Osteocyte (in vitro differentiated cells): Measurements from ENCODE around the gene HMCN2. TPM values are rescaled to one million over a fixed set of nuclear protein-coding genes. Genes with fewer than 3 reads are reported as not detected.

Experiments
- DNase-seq: peaks from one replicate; pipeline ENCODE4 v3.0.0; 2021; ENCODE audit warnings: mixed read lengths; ENCODE audit not compliant: unreplicated experiment; ENCODE audit errors: extremely low spot score
- H3K27ac Mint-ChIP-seq: one replicate; pipeline ENCODE4 v1.8.0; 2021; ENCODE audit warnings: mild to moderate bottlenecking, mixed read lengths; ENCODE audit not compliant: unreplicated experiment
- H3K27me3 Mint-ChIP-seq: one replicate; pipeline ENCODE4 v1.8.0; 2021; ENCODE audit warnings: mixed read lengths; ENCODE audit not compliant: unreplicated experiment
- H3K36me3 Mint-ChIP-seq: one replicate; pipeline ENCODE4 v1.8.0; 2021; ENCODE audit warnings: mixed read lengths; ENCODE audit not compliant: unreplicated experiment
- H3K4me1 Mint-ChIP-seq: one replicate; pipeline ENCODE4 v1.8.0; 2021; ENCODE audit warnings: mixed read lengths; ENCODE audit not compliant: unreplicated experiment
- H3K4me3 Mint-ChIP-seq: one replicate; pipeline ENCODE4 v1.8.0; 2021; ENCODE audit warnings: mild to moderate bottlenecking, moderate library complexity, mixed read lengths; ENCODE audit not compliant: unreplicated experiment
- H3K9me3 Mint-ChIP-seq: one replicate; pipeline ENCODE4 v1.8.0; 2021; ENCODE audit warnings: mixed read lengths; ENCODE audit not compliant: unreplicated experiment
- total RNA-seq: library from RNA; stranded (reverse); gene quantifications from 2 replicates; pipeline ENCODE4 v1.2.1, GENCODE V29; 2021
- TF ChIP-seq, protein P1 (sequence below): fragments of 200-600 bp; sonication (generic); IDR thresholded peaks from 2 replicates; pipeline ENCODE4 v1.5.0; 2021; ENCODE audit warnings: antibody characterized with exemption, mild to moderate bottlenecking, moderate library complexity

HMCN2 gene
- total RNA-seq, 1 donor from 2014 or later: 0.05 TPM

DNA sequence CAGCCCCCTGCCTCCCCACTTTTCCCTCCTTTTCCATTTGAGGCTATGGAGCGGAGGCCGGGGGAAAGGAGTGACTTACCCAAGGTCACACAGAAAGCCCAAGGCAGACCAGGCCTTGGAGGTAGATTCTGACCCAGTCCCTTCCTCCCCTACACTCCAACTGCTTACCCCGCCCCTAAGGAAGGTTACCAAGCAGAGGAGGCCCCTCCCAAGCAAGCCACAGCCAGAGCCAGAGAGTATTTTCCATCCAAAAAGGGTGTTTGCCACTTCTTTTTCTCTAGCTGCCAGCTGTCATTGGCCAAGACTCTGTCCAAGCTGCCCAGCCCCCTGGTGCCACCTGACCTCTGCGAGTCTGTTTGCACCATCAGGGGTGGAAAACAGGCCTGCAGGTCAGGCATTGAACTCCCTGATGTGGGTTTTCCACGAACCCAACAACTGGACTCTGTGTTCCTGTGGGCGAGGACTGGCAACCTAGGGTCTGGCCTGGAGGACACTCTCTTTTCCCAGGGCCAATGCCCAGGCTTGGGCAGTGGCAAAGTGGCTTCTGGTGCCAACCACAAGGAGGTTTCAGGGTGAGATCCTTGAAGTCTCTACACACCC, 172.9 kb downstream of the HMCN2 start:
- no peak for DNase-seq
- peaks cover 14% of the 10 kb centered on the region for H3K9me3 Mint-ChIP-seq

DNA sequence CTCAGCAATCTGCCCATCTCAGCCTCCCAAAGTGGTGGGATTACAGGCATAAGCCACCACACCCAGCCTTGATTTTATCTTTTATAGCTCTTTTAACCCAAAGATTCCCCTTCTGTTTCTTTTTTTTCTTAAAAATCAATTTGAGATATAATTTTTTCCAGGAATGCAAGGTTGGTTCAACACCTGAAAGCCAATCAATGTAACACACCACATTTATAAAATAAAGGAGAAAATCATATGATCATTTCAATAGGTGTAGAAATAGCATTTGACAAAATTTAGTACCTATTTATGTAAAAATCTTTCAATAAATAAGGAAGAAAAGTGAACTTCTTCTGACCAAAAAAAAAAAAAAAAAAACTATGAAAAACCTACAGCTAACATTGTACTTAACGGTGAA, 175.5 kb downstream of the HMCN2 start:
- no peaks in the 10 kb centered on the region for H3K27me3 Mint-ChIP-seq
- no peak overlapping the region for H3K4me3 Mint-ChIP-seq
- peaks cover 14% of the 10 kb centered on the region for H3K9me3 Mint-ChIP-seq
- H3K27ac Mint-ChIP-seq: no peak overlapping the region
- H3K36me3 Mint-ChIP-seq: peaks cover 3% of the 10 kb centered on the region
- H3K4me1 Mint-ChIP-seq: peaks cover 6% of the 10 kb centered on the region
- DNase-seq: no peak
- TF ChIP-seq, protein P1, sequence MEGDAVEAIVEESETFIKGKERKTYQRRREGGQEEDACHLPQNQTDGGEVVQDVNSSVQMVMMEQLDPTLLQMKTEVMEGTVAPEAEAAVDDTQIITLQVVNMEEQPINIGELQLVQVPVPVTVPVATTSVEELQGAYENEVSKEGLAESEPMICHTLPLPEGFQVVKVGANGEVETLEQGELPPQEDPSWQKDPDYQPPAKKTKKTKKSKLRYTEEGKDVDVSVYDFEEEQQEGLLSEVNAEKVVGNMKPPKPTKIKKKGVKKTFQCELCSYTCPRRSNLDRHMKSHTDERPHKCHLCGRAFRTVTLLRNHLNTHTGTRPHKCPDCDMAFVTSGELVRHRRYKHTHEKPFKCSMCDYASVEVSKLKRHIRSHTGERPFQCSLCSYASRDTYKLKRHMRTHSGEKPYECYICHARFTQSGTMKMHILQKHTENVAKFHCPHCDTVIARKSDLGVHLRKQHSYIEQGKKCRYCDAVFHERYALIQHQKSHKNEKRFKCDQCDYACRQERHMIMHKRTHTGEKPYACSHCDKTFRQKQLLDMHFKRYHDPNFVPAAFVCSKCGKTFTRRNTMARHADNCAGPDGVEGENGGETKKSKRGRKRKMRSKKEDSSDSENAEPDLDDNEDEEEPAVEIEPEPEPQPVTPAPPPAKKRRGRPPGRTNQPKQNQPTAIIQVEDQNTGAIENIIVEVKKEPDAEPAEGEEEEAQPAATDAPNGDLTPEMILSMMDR: no peak

More for the DNA sequence above, 172.9 kb downstream of the HMCN2 start:
- Mint-ChIP-seq H3K36me3 (peaks cover 5% of the 10 kb centered on the region), H3K27ac (no peak overlapping the region), H3K27me3 (peaks cover 3% of the 10 kb centered on the region), H3K4me3 (no peak overlapping the region), H3K4me1 (no peaks in the 10 kb centered on the region)
- TF ChIP-seq, protein P1: no peak

DNA sequence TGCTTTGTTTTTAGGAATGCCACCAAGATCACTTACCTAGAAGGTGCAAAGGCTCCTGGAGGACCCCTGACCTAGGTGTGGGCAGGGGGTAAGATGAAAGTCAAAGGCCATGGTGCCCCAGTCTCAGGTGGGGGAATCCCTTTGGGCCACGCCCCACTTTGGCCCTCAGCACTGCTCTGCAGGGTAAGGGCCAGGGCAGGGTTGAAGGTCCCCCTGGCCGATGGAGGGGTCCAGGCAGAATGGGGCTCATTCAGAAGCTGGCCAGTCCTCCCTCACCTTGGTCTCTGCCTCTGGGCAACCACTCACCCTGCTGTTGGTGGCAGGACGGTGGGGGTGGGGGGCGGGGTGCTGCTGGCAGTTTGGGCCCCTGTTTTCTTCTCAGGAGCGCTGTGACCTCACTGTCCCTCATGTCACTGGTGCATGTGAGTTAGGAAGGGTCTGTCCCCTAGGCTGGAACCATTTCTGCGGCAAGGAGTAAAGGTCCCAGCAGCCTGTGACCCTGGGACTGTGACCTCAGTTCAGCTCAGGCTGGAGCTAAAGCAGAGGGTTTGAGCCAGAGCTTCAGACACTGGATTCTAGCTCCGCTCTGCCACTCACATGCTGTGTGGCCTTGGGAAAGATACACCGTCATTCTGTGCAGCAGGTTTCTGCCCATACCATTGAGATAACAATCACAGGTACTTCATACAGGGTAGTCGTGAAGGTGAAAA, 177.3 kb downstream of the HMCN2 start:
- Mint-ChIP-seq H3K9me3 (peaks cover 14% of the 10 kb centered on the region), H3K36me3 (peaks cover 3% of the 10 kb centered on the region), H3K27ac (no peak overlapping the region), H3K4me3 (no peak overlapping the region), H3K4me1 (peaks cover 24% of the 10 kb centered on the region), H3K27me3 (no peaks in the 10 kb centered on the region)
- TF ChIP-seq, protein P1: no peak
- DNase-seq: no peak

DNA sequence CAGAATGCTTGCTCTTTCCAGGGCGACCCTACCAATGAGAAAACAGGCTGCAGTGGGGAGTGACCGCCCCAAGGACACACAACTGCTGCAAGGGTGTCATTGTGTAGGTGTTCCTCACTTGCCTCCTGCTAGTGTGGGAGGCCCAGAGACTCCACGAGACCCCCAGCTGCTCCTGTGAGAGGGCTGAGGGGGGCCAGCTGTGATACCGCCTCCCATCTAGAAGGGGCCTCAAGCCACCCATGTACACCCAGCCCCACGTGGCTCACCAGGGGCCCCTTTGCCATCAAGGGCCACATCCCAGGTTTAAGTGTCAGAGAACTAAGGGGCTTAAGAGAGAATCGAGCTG, 177.9 kb downstream of the HMCN2 start:
- no peak overlapping the region for H3K4me3 Mint-ChIP-seq
- peaks cover 30% of the 10 kb centered on the region for H3K4me1 Mint-ChIP-seq
- DNase-seq: no peak
- H3K27me3 Mint-ChIP-seq: no peaks in the 10 kb centered on the region
- TF ChIP-seq, protein P1: no peak
- no peak overlapping the region for H3K27ac Mint-ChIP-seq
- peaks cover 14% of the 10 kb centered on the region for H3K9me3 Mint-ChIP-seq
- H3K36me3 Mint-ChIP-seq: peaks cover 3% of the 10 kb centered on the region

DNA sequence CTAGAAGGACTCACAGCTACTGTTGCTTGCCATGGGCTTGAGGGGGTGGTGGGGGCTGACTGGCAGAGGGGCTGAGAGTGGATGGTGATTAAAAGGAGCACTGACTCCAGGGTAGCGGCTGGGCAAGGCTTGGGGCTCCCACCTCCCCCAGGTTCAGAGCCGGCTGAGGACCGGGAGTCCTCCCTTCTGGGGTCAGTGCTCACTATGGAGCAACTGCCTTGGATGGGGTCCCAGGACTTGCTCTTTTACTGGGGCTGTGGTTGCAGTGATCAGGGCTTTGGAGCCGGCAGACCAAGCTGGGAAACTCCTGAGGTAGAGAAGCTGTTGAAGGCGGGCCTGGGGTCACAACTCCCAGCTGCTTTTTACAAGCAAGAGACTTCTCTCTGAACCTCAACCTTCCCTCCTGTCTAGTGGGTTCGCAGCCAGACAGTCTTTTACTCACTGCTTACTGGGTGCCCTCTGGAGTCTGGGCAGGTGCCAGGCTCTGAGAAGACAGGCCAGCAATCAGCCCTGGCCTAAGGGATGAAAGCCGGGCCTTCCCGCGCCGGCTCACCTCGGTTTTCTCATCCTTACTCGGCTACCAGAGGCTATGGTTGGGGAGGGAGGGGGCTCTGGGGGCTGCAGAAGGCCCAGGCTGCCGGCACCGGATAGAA, 178.4 kb downstream of the HMCN2 start:
- no peaks in the 10 kb centered on the region for H3K27me3 Mint-ChIP-seq
- no peak overlapping the region for H3K27ac Mint-ChIP-seq
- TF ChIP-seq, protein P1: no peak
- peaks cover 35% of the 10 kb centered on the region for H3K4me1 Mint-ChIP-seq
- H3K4me3 Mint-ChIP-seq: no peak overlapping the region
- peaks cover 14% of the 10 kb centered on the region for H3K9me3 Mint-ChIP-seq
- no peak for DNase-seq
- peaks cover 3% of the 10 kb centered on the region for H3K36me3 Mint-ChIP-seq
